SHP77 (cell line): ENCODE measurements around the gene DMPK.
"Not testable (repeated sequence)": the region's sequence is repeated elsewhere in the genome, so short reads cannot be mapped to it uniquely, and the experiment has no call there.

Experiments
- DNase-seq, 2 experiments: peaks; one replicate each; lab custom pipeline; 2025; lab: John Stamatoyannopoulos, UW

Gene DMPK

DNA sequence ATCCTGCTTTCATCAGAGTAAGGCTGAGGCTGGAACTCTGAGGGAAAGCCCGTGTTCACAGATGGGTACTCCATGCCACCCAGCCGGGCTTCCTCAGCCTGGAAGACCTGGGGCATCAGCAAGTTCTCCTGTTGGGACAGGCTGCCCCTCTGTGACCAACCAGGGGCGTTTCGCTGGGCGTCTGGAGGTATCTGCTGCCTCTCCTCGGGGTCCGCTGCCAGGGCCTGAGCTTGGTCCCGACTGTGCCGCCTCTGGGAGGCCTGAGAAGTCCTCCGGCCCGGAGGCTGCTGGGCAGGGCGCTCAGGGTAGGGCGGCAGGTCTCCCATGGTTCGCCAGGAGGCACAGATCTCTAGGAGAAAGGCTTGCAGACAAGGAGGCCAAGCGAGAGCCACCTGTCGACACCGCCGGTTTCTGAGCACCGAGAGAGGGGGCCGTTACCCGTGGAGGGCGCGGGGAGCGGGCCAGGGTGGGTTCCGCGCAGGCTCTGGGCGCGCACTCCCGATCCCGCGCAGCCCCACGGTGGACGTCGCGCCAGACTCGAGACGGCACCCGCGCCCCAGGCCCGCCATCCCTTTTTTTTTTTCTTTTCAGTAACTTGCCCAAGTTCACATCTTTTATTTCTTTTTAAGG, 32.7 kb upstream of the DMPK start, which contains the start of gene RSPH6A:
Gene RSPH6A, minus strand, starts transcription at position 458 of the 630 bp plus-strand sequence. Its CDS starts 132 bp downstream, at position 326.
- no peak for DNase-seq

DNA sequence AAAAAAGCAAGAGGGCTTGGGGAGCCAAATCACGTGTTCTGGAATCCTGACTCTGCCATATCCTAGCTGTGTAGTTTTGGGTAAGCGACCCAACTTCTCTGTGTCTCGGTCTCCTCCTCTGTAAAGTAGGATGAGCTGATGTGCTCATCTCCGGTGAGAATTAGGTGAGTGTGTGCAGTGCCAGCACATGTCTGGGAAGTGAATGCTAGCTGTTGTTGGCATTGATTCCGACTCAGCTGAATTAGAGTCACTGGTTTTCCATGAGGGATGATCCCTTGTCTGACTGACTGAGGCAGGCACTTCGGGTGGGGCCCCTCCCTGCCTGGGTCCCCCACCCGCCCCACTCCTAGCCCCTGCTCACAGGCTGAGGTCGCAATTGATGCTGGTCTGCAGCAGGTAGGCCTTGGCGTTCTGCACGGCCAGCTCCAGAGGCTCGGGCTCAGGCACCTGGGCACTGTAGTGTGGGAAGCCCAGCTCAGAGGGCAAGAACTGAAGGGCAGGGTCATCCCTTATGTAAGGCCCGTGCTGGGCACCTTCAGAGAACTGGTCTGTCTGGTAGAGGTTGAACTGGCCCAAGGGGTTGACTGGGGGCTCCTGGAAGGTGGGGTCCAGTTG, 32.0 kb upstream of the DMPK start:
- DNase-seq, result no peak

DNA sequence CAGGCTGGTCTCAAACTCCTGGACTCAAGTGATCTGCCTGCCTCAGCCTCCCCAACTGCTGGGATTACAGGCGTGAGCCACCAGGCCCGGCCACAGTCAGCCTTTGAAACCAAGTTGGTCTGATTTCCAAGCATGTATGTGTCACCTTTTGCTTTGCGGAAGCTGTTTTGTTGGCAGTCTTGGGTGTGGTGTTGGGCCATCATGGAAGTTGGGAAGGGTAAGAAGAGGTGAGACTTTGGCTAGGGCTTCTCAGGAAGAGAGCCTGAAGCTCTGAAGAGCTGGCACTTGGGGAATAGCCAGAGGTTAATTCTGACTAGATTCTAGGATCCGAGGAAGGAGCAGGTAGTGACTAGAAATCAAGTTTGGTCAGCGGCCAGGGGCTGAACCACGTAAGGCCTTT, 30.0 kb upstream of the DMPK start:
- no peak for DNase-seq

DNA sequence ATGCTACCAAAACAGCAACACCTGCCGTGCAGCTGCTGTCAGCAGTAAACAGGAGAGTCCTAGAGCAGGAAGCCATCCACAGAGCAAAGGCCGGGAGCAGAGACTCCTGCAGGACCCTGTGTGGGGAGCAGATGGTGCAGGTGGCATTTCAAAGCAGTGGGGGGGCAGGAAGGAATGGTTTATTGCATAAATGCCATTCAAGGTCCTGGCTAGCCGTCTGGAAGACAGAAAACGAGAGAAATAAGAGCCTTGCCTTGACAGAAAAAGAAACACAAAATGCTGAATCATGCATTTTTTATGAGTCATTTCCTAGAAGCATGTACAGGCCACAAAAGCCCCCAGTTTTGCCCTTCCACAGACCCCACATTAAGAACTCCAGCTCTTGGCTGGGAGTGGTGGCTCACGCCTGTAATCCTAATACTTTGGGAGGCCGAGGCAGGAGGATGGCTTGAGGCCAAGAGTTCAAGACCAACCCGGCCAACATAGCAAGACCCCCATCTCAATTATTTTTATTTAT, 27.4 kb upstream of the DMPK start:
- DNase-seq, result peak; percentile 79 to 91

DNA sequence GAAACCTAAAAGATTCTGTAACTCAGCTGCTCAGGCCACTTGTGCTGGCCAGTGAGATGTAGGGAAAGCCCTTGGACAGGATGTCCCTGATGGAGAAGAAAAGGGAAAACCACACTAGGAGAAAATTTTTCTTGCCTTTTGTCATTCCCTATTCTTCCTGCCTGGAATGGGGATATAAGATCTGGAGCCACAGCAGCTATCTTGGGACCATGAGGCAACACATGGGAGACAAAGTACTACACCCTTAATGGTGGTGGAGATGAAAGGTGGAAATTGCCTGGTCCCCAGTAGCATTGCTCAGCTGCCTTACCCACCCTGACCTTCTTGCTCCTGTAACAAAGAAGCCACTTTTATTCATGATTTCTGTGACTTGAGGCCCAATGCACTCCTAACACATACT, 23.4 kb upstream of the DMPK start:
- DNase-seq, result no peak

DNA sequence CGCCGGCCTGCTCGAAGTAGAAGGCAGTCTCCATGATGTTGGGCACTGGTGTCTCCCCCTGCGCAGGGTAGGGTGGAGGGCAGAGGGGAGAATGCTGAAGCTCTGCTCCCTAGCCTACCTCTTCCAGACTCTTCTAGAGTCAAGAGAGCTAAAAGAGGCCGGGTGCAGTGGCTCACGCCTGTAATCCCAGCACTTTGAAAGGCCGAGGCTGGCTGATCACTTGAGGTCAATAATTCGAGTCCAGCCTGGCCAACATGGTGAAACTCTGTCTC, 22.6 kb upstream of the DMPK start:
- no peak for DNase-seq

DNA sequence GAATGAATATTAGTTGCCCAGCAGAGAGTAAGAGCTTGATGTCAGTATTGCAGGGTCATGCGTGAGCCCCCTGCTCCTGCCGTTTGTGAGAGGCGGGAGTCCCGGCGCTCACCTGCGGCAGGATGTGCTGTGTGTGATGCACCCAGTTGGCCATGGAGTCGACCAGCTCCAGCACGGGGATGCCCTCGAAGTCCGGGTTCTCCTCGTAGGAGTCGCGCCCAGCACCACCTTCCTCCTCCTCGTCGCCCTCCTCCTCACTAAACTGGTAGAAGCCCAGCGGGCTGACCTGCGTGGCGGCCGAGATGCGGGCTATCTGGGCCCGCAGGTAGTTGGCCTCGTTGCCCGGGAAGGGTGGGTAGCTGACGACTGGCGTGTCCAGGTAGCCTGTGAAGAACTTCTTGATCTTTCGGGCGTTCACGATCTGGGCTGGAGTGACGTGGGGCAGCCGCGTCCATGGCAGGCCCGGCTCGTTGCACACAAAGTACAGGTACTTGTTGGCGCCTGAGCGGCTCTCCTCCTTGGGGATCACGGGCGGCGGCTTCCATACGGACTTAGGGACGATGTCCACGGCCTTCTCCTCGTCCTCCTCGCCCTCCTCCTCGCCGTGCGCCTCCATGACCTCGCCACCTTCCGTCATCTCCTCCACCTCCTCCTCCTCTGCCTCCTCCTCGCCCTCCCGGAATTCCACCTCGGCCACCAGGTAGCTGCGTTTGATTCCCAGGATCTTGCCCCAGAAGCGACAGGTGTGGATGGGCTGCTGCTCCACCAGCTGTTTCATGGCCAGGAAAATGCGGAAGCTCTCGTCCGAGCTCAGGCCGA, 22.1 kb upstream of the DMPK start:
- DNase-seq, result no peak

DNA sequence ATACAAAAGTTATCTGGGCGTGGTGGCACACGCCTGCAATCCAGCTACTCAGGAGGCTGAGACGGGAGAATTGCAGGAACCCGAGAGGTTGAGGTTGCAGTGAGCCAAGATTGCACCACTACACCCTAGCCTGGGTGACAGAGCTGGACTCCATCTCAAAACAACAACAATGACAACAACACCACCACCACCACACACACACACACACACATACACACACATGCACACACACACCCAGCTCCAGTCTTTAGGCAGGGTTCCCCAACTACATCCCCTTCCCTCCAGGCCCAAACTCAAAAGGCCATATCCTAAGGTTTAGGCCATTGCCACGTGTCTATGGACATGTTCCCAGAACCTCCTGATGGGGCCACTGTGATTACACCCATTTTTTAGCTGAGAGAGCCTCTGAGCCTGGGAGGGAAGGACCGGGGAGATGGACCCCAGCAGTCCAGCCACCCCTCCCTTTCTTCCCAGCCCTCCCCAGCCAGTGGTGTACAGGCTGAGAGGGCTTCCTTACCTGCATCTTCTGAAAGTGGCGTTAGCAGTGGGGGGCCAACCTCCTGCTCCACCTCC, 19.4 kb upstream of the DMPK start:
- DNase-seq, result no peak

DNA sequence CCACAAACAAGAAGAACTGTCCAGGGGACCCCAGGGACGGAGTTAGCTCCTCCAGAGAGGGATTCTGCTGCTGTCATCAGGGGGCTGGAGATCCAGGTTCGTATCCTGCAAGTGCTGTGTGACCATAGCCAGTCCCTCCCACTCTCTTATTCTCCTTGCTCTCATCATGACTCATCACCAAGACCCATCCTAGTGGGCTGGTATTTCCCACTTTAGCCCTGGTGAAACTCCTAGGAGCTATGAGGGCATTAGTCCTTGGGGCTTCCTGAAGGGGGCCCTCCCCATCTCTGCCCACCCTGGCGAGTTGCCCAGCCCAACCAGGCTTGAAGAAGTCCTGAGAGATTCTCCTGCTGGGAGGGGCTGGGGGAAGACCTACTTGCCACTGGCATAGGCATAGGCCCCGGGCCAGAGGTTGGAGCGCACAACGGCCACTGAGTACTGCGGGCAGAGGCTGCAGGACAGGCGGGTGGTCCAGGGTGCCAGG, 17.8 kb upstream of the DMPK start:
- DNase-seq, result no peak

DNA sequence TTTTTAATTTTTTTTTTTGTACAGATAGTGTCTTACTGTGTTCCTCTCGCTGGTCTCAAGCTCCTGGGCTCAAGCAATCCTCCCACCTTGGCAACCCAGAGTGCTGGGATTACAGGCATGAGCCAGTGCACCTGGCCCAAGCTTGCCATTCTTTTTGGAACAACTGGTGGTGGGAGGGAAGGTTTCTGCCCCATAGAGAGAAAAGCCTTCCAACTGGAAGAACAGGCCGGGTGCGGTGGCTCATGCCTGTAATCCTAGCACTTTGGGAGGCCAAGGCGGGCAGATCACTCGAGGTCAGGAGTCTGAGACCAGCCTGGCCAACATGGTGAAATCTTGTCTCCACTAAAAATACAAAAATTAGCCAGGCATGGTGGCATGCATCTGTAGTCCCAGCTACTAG, 17.3 kb upstream of the DMPK start:
- DNase-seq, result not testable (repeated sequence)

DNA sequence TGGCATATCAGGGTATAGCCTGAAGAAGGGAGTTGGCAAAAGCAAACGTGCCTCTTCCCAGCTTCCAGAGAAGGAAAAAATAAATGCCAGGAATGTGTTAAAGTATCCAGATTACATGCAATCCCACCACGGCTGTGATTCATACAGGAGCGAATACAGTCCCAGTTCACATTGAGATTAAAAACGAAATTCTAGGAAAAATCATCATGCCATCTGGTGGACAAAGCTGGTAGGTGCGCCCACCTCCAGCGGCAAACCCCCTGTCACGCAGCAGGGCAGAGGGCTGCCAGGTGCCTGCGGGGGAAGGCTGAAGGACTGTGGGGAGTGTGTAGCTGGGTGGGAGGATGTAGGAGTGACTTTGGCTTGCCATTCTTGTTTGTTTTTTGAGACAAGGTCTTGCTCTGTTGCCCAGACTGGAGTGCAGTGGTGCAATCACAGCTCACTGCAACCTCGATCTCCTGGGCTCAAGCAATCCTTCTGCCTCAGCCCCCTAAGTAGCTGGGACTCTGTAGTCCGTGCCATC, 16.8 kb upstream of the DMPK start:
- peak; percentile 59 to 76 for DNase-seq

DNA sequence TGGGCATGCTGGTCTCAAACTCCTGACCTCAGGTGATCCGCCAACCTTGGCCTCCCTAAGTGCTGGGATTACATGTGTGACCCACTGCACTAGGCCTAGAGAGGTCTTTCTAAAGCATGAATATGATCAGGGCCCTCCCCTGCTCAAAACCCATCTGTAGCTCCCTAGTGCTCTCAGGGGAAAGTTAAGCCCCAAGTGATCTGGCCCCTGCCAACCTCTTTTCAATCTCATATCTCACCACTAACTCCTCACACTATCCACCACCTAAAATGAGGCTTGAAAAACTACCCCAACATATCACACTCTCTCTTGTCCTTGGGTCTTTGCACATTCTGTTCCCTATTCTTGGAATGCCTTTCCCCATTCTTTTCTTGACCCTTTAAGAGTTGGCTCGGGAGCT, 12.3 kb upstream of the DMPK start:
- DNase-seq, result no peak

DNA sequence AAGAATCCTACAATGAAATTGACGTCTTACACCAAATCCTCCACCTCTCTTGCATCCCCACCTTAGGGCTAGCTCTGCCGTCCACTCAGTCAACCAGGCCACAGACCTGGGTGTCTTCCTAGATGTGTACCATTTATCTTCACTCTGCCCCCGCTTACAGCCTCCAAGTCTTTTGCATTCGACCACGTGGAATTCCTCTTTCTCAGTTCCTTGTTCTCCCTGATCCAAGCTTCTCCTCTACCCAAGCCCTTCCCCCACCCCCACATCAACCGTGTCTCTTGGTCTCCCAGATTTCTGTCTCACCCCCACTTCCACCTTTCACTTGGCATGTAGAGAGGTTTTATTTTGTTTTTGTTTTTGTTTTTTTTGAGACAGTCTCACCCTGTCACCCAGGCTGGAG, 11.6 kb upstream of the DMPK start:
- no peak for DNase-seq

DNA sequence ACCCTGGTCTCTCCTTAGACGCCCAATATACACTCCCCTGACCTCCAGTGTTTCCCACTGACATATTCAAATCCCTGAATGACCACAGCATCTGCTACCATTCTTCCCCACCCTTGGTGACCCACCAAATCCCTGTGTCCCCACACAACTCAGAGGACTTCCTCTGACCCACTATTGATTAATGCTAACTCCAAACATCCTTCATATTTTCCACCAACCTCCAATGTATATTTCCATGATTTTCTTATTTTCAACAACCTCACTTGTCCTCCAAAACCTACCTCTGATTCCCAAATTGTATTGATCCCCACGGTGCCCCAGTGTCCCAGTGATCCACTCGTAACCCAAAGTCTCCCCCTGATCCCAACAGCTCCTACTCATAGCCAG, 10.9 kb upstream of the DMPK start:
- no peak for DNase-seq

DNA sequence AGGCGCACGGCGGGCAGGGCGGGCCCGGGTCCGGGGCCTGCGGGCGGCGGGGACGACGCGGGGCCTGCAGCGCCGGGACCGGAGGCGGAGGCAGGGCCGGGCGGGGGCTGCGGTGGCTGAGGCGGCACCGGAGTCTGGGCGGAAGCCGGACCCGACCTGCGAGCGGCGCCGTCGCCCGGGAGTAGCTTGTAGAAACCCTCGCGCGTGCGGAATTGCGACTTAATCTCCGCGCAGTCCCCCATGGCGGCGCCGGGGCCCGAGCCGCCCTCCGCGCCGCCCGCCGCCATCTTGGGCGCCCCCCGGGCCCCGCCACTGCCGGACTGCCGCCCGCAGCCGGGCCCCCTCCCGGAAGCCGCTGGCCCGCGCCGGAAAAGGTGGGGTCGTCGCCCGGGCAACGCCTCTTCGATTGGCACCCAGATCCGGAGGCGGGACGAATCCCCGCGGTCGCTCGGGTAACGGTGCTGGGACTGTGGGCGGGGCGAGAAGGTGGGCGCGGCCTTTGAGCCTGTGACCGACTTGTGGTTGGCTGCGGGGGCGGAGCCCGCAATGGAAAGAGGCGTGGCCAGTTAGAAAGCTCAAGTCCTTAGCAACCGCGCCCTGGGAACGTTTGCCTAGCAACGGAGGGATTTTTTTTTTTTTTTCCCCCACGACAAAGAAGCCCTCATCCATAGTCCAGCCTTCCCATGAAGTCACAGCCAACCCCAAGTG, 10.3 kb upstream of the DMPK start, which contains the start of gene DMWD:
Gene DMWD, minus strand, starts transcription at position 376 of the 708 bp plus-strand sequence. Its CDS starts 89 bp downstream, at position 287.
- DNase-seq, result peak; percentile 97 to 98

DNA sequence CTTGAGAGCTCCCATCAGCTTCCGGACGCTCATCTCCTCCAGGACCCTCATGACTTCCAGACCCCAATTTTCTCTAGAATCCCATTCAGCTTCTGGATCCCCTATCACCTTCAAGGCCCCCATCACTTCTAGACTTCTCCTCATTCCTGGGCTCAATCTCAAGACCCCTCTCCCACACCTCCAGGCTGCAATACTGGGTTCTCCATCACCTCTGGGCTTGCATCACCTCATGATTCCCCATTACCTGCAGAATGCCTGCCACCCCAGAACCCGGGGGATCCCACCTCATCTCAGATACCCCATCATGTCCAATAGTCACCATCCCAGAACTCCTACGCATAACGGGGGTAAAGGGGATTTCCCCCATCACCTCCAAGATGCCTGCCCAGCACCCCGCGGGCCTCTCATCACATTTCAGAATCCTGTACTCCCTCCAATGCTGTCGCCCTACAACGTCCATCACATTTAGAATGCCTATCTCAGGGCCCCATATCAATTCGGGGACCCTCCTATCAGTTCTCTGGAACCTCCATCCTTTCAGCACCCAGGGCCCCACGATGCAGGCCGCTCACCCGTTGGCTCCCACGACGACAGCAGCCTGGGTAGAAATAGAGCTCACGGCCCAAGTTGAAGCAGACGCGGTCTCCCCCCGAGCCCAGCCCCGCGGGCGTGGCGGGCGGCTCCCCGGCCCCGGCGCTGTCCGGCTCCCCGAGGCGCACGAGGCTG, 9.6 kb upstream of the DMPK start:
- DNase-seq, result no peak

DNA sequence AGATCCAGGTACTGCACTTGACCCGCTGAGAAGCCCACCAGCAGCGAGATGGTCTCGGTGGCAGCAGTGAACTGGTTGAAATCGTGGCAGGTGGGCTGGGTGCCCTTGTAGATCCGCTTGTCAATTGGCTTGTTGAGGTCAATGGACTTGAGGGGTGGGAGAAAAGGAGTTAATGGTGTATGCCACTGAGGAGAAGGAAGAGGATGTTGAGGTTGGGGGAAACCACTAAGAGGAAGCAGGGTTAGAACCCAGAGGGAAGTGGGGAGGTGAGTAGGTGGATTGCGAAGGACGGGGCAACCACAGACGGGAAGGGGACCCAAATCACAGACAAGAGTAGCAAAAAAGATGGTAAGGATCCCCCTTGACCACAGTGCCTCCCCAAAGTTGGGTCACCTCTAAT, 8.7 kb upstream of the DMPK start:
- no peak for DNase-seq

DNA sequence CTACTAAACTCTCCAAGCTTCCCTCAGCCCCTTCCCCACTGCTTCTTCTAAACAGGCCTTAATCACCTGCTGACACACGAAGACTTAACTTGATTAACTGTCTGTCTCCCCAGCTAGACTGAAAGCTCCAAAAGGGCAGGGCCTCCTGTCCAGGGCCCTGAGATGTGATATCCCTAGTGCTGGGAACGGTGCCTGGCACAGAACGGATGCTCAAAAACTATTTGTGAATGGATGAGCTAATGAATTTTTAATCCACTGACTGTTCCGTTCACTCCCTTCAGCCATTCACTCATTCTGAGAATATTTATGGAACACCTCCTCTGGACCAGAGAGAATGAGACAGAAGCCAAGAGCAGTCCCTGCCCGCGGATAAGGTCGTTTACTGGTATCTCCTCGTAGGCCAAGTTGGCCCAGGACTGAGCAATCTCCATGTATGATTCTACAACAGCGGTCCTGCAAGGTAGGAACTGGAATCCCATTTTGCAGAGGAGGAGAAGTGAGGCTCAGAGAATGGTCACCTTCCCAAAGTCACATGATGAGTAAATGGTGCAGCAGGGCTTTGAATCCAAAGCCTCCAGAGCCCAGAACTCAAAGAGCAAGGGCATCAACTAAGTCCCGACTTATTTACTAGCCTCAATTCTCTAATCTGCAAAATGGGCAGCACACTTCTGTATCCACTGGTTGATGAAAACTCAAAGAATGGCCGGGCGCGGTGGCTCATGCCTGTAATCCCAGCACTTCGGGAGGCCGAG, 6.9 kb upstream of the DMPK start:
- no peak for DNase-seq

DNA sequence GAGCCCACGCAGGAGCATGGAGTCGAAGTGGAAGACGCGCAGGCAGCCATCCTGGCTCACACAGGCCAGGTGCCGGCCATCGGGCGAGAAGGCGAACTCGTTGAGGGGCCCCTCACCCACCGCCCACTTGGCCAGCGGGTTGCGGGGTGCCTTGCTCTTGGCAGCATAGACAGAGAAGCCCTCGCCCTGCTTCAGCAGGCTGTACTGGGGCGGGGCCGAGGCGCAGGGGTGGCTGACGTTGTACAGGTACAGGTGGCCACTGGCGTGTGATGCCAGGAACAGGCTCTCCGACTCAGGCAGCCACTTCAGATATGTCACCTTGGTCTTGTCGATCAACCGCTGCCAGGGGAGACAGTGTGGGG, 4.2 kb upstream of the DMPK start:
- DNase-seq, result no peak

DNA sequence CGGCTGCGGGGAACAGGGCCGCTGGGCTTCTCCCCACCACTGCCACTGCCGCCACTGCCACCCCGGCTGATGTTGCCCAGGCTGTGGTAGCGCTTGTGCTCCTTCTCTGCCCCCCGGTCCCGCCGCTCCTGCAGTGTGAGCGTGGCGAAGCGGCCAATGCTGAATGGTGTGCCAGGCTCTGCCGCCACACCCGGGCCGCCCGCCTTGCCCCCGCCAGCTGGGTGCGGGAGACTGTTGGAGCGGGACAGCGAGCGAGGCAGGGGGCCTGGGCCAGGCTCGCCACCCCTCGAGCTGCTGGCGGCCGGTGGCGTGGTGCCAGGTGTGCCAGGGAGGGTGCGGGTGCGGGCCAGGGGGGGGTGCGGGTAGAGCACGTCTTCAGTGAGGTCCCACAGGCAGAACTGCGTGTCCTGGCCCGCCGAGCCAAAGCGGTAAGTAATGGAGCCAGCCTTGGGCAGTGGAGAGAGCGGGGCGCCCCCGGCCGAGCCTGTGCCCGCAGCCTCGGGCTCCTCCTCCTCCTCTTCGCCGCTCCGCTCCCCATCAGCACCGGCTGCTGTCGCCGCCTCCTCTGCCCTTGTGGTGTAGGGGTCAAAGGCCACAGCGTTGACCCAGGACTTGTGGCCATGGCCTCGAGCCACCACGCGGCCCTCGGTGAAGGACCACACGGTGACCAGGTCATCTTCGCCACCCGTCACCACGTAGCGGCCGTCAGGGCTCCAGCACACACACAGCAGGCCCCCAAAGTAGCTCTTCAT, 3.7 kb upstream of the DMPK start:
- no peak for DNase-seq
